Measurements from ENCODE around the gene TUBA4A.
A peak's percentile ranks its signal among the peaks of the same experiment; 100 is the strongest.

The TUBA4A gene

DNA sequence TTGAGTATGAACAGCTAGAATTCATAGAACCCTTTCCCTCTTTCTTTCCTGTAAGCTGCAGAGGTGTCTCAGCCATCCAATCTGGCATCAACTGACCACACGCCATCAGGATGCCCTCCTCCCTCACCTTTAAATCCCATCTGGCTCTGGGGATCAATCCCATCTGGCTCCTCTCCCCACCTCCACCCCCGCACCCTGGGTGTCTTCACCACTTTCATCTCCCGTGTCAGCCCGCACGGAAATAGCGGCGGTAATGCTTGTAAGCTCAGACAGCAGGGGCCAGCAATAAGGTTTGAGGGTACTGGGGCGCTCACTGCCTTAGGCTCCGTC lies 1.2 kb downstream of the TUBA4A start:
- TF ChIP-seq, protein P1, sequence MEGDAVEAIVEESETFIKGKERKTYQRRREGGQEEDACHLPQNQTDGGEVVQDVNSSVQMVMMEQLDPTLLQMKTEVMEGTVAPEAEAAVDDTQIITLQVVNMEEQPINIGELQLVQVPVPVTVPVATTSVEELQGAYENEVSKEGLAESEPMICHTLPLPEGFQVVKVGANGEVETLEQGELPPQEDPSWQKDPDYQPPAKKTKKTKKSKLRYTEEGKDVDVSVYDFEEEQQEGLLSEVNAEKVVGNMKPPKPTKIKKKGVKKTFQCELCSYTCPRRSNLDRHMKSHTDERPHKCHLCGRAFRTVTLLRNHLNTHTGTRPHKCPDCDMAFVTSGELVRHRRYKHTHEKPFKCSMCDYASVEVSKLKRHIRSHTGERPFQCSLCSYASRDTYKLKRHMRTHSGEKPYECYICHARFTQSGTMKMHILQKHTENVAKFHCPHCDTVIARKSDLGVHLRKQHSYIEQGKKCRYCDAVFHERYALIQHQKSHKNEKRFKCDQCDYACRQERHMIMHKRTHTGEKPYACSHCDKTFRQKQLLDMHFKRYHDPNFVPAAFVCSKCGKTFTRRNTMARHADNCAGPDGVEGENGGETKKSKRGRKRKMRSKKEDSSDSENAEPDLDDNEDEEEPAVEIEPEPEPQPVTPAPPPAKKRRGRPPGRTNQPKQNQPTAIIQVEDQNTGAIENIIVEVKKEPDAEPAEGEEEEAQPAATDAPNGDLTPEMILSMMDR (IDR thresholded peaks at IDR 0.05; ENCODE audit: control insufficient read depth, extremely low read depth, insufficient read depth) = no peak
- peak overlapping the region; percentile 84 for H3K4me3 ChIP-seq (ENCODE audit: low read depth, low read length)
- DNase-seq (ENCODE audit: low read depth) = no peak

DNA sequence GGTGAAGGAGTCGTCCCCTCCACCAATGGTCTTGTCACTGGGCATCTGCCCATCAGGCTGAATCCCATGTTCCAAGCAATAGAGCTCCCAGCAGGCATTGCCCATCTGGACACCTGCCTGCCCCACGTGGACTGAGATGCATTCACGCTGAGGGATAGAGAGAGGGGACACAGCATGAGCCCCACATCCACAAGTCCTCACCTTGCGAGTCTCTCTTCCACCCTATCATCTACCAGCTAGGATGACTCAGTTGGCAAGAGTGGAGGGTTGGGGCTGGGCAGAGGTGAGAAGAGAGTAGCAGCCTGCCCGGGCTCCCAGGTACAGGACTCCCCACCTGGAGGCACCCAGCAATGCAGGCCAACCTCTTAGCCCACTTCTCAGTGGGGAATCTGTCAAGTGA lies 1.6 kb downstream of the TUBA4A start:
- H3K4me3 ChIP-seq (ENCODE audit: low read depth, low read length) = peak overlapping the region; percentile 84
- TF ChIP-seq, protein P1 (IDR thresholded peaks at IDR 0.05; ENCODE audit: control insufficient read depth, extremely low read depth, insufficient read depth) = no peak
- DNase-seq (ENCODE audit: low read depth) = no peak

DNA sequence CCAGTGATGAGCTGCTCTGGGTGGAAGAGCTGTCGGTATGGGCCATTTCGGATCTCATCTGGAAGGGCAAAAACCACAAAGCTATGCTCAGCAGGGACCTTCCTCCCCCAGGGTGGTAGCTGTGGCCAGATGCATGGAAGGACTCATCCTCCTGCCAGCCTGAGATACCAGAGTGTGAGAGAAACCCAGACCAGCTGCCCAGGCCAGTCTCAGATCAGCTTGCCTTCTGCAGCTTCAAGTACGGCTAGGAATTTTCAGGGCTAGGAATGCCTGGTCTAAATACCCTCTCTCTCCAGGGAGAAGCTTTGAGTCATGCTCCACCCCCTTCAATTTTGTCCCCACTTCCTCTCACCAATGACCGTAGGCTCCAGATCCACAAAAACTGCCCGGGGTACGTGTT lies 2.1 kb downstream of the TUBA4A start:
- TF ChIP-seq, protein P1 (IDR thresholded peaks at IDR 0.05; ENCODE audit: control insufficient read depth, extremely low read depth, insufficient read depth) = no peak
- DNase-seq (ENCODE audit: low read depth) = no peak
- H3K4me3 ChIP-seq (ENCODE audit: low read depth, low read length) = peak overlapping the region; percentile 84; the same call in 1 of the 2 replicates

DNA sequence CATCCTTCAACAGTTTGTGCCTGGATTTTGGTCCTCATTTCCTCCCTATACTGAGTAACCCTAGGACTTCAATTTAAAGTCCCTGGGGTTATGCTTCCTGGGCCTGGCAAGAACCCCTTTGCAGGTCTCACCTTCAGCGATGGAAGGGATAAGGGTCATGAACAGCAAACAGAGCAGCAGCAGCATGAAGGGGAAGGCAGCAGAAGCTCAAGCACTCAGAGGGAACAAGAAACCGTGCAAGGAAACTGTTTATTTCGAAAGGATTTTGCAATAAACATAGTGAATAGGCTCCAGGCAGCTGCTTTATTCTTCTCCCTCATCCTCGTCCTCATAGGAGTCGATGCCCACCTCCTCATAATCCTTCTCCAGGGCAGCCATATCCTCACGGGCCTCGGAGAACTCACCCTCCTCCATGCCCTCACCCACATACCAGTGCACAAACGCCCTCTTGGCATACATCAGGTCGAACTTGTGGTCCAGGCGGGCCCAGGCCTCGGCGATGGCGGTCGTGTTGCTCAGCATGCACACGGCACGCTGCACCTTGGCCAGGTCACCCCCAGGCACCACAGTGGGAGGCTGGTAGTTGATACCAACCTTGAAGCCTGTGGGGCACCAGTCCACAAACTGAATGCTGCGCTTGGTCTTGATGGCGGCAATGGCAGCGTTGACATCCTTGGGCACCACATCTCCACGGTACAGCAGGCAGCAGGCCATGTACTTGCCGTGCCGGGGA lies 3.5 kb downstream of the TUBA4A start:
- H3K4me3 ChIP-seq (ENCODE audit: low read depth, low read length) = no peak overlapping the region; the same call in 1 of the 2 replicates
- TF ChIP-seq, protein P1 (IDR thresholded peaks at IDR 0.05; ENCODE audit: control insufficient read depth, extremely low read depth, insufficient read depth) = no peak
- DNase-seq (ENCODE audit: low read depth) = no peak

DNA sequence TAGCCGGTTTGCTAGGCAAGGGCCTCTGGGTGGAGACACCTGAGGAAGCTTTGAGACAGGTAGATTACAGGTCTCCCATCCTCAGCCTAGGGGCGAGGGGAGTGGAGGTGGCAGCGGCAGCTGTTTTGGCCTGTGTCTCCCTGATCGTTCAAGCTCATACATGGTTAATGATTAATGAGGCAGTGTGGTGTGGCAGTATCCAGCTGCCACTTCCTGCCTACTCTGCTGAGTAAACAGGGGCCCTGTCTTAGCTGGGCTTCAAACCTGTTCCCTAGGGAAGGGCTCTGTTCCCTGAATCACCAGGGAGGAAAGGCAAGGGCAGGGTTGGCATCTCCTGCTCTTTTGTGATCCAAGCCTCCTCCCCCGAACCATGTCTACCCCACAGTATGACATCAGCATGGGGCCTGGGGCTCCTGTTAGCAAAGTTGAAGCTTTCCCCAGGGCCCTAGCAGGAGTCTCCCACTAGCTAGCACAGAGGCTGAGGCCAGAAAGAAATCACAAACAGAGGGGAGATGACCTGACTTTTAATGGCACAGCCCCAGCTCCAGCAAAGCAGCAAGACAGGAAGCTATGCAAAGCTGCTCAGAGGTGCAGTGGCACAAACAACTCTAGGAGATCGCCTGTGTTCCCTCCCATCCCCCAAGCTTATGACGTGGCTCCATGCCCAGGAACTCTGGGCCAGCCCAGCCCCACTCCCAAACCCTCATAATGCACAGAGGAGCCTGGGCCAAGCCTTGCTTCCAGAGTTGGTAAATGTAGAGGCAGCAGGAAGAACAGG lies 4.3 kb downstream of the TUBA4A start:
- DNase-seq (ENCODE audit: low read depth) = peak; percentile 87
- H3K4me3 ChIP-seq (ENCODE audit: low read depth, low read length) = peak overlapping the region; percentile 35
- TF ChIP-seq, protein P1 (IDR thresholded peaks at IDR 0.05; ENCODE audit: control insufficient read depth, extremely low read depth, insufficient read depth) = no peak

DNA sequence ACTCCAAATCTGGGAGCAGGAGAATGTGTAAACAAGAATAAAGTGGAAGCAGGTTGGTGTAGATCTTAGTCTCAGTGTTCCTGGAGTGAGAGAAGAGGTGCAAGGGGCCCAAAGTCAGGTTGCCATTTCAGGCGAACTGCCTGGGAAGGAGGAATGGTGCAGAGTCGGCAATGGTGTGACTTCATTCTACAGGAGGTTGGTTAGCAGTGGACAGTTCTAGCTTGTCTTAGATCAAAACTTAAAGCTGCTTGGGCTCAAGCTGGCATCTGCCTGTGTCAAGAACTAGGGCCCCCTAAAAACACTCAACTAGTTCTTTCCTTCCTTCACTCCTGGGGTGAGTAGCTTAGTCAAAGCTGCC lies 4.9 kb downstream of the TUBA4A start:
- no peak for DNase-seq (ENCODE audit: low read depth)
- TF ChIP-seq, protein P1 (IDR thresholded peaks at IDR 0.05; ENCODE audit: control insufficient read depth, extremely low read depth, insufficient read depth) = no peak
- peak overlapping the region; percentile 35 for H3K4me3 ChIP-seq (ENCODE audit: low read depth, low read length)
